HCT116 (cell line): ENCODE data around the gene GOLT1A. TPM values are rescaled to one million over a fixed set of nuclear protein-coding genes. Genes with fewer than 3 reads are reported as not detected.

ENCODE experiments used
- ATAC-seq: fragments of 200-7000 bp; cut with Tn5 transposase; 2 replicates; pipeline ENCODE4 v1.9.1; 2020; ENCODE audit warnings: mild to moderate bottlenecking, moderate library complexity
- BruUV-seq: library from RNA; stranded (reverse); fragments of 400-500 nt; replicated peaks from 2 replicates; lab custom pipeline; 2021; lab: Mats Ljungman, UMichigan
- CTCF ChIA-PET: fragments of 300-600 bp; sonication (Branson Sonifier 250); formaldehyde crosslinking; loops from one replicate; lab custom pipeline; 2021; ENCODE audit warnings: antibody characterized with exemption; lab: Charles Lee
- POLR2A ChIA-PET: fragments of 300-600, 350-600 bp; sonication (Branson Sonifier 250); formaldehyde crosslinking; loops from one replicate; lab custom pipeline; 2021; ENCODE audit warnings: antibody characterized with exemption; lab: Charles Lee
- RAD21 ChIA-PET, 2 experiments: fragments of 300-600 bp; sonication (Branson Sonifier 250); formaldehyde crosslinking; loops; one replicate each; lab custom pipeline; 2023; ENCODE audit warnings: low total read pairs in 2 of 2; ENCODE audit not compliant: uncharacterized antibody in 2 of 2, unreplicated experiment in 2 of 2, low non-redundant PET in 1 of 2; lab: Charles Lee
- DNase-seq: peaks from one replicate; pipeline ENCODE4 v3.0.0-alpha.2; 2010; ENCODE audit warnings: low read depth, low spot score
- H2AFZ ChIP-seq: fragments of 200-600 bp; shearing (Covaris generic), sonication (generic); 2 replicates; pipeline ENCODE4 v1.6.1; 2017; ENCODE audit warnings: low read depth, mixed run types, mixed read lengths, antibody characterized with exemption, low read length; ENCODE audit not compliant: poor library complexity, severe bottlenecking
- H3K27ac ChIP-seq: 2 replicates; pipeline ENCODE4 v1.5.1; 2012; ENCODE audit warnings: low read depth, low read length
- H3K27me3 ChIP-seq: fragments of 200-600 bp; sonication (generic); 2 replicates; pipeline ENCODE4 v1.6.1; 2016; ENCODE audit warnings: mixed run types, low read length, mixed read lengths; ENCODE audit not compliant: insufficient read depth
- H3K36me3 ChIP-seq, 2 experiments: fragments of 200-500 bp in 1 of 2; fragments of 200-600 bp in 1 of 2; sonication (Bioruptor generic) in 1 of 2; sonication (generic) in 1 of 2; 2 replicates each; pipeline versions ENCODE4 v1.5.1 to v1.6.1; 2014 to 2016; ENCODE audit warnings: low read length in 2 of 2, inconsistent platforms in 1 of 2, mixed read lengths in 1 of 2, mixed run types in 1 of 2; ENCODE audit not compliant: insufficient read depth in 2 of 2, control insufficient read depth in 1 of 2
- H3K4me1 ChIP-seq, 2 experiments: fragments of 200-600 bp in 1 of 2; sonication (generic) in 1 of 2; 2 replicates each; pipeline versions ENCODE4 v1.5.1 to v1.6.1; 2012 to 2017; ENCODE audit warnings: low read length in 2 of 2, inconsistent platforms in 1 of 2, mild to moderate bottlenecking in 1 of 2, mixed read lengths in 1 of 2, mixed run types in 1 of 2, moderate library complexity in 1 of 2; ENCODE audit not compliant: insufficient read depth in 2 of 2, control insufficient read depth in 1 of 2
- H3K4me2 ChIP-seq: fragments of 200-600 bp; sonication (generic); 2 replicates; pipeline ENCODE4 v1.6.1; 2017; ENCODE audit warnings: mixed run types, low read length, mixed read lengths
- H3K4me3 ChIP-seq, 2 experiments: fragments of 200-600 bp in 1 of 2; sonication (generic) in 1 of 2; replicated peaks in 1 of 2; 2 replicates each; pipeline ENCODE4 v1.5.1; 2011 to 2016; ENCODE audit warnings: low read length in 2 of 2, control low read depth in 1 of 2, low read depth in 1 of 2, mild to moderate bottlenecking in 1 of 2, mixed read lengths in 1 of 2, mixed run types in 1 of 2
- H3K79me2 ChIP-seq: fragments of 200-600 bp; sonication (generic); 2 replicates; pipeline ENCODE4 v1.6.1; 2017; ENCODE audit warnings: mild to moderate bottlenecking, mixed run types, low read length, moderate library complexity, mixed read lengths; ENCODE audit not compliant: insufficient read depth
- H3K9ac ChIP-seq: fragments of 200-600 bp; sonication (generic); 2 replicates; pipeline ENCODE4 v1.6.1; 2016; ENCODE audit warnings: low read length, mixed read lengths
- H3K9me2 ChIP-seq: fragments of 200-600 bp; sonication (generic), shearing (Covaris generic); 2 replicates; pipeline ENCODE4 v1.6.1; 2017; ENCODE audit warnings: mixed run types, mild to moderate bottlenecking, moderate library complexity; ENCODE audit not compliant: insufficient read depth
- H3K9me3 ChIP-seq, 2 experiments: fragments of 200-500 bp in 1 of 2; fragments of 200-600 bp in 1 of 2; sonication (Bioruptor generic) in 1 of 2; sonication (generic) in 1 of 2; 2 replicates each; pipeline ENCODE4 v1.6.1; 2014 to 2017; ENCODE audit warnings: low read length in 2 of 2, mixed read lengths in 2 of 2, inconsistent platforms in 1 of 2, low read depth in 1 of 2, mild to moderate bottlenecking in 1 of 2, mixed run types in 1 of 2, moderate library complexity in 1 of 2; ENCODE audit not compliant: control insufficient read depth in 1 of 2, insufficient read depth in 1 of 2
- H4K20me1 ChIP-seq: fragments of 200-600 bp; sonication (generic), shearing (Covaris generic); 2 replicates; pipeline ENCODE4 v1.6.1; 2017; ENCODE audit warnings: mixed run types, mild to moderate bottlenecking, moderate library complexity; ENCODE audit not compliant: insufficient read depth
- EGR1 ChIP-seq: IDR thresholded peaks from 2 replicates; pipeline ENCODE4 v1.6.1; 2012; ENCODE audit warnings: low read depth
- YY1 ChIP-seq: IDR thresholded peaks from 2 replicates; pipeline ENCODE4 v1.6.1; 2011; ENCODE audit warnings: low read length, low read depth, moderate library complexity, mild to moderate bottlenecking; ENCODE audit not compliant: insufficient replicate concordance; ENCODE audit errors: extremely low read depth
- ZBTB33 ChIP-seq: IDR thresholded peaks from 2 replicates; pipeline ENCODE4 v1.6.1; 2011; ENCODE audit warnings: mild to moderate bottlenecking, low read length, moderate library complexity; ENCODE audit not compliant: insufficient replicate concordance; ENCODE audit errors: extremely low read depth
- intact Hi-C: fragments of 100-400 bp; cut with micrococcal nuclease; formaldehyde crosslinking; loops from 2 replicates; pipeline ENCODE4 v1.10.0; 2022
- total RNA-seq: library from RNA; stranded (reverse); gene quantifications from one replicate; pipeline ENCODE4 v1.2.1, GENCODE V29; 2021; ENCODE audit not compliant: unreplicated experiment

The GOLT1A gene
- total RNA-seq, 1 experiment from 2014 or later = 8.0 TPM

GRCh38 chr1:204223129-204223860 is 9.5 kb upstream of the GOLT1A start (continued):
- no peak for TF ChIP-seq ZBTB33
- TF ChIP-seq, all 23 proteins: peak for 0

- Histone ChIP-seq H2AFZ (no peak overlapping the region), H3K27me3 (no peaks in the 10 kb centered on the region), H4K20me1 (no peaks in the 10 kb centered on the region), H3K4me3 (no peak overlapping the region), H3K36me3 (no peaks in the 10 kb centered on the region), H3K9me3 (no peaks in the 10 kb centered on the region)
- POLR2A ChIA-PET = no interaction called here
- TF ChIP-seq EGR1 (no peak), YY1 (no peak)
- TF ChIP-seq, all 23 proteins: peak for 0
- intact Hi-C loops = no loop called here
- ATAC-seq = no peak
- no peaks in the 10 kb centered on the region for H3K79me2 ChIP-seq
- no peak overlapping the region for H3K4me2 ChIP-seq
- DNase-seq = no peak
- ChIA-PET CTCF (no interaction called here), RAD21 (no interaction called here)
- no TSS peak for BruUV-seq
- peaks cover 2 to 12% of the 10 kb centered on the region in 2 experiments; a peak in 1 of 4 replicates for H3K4me1 ChIP-seq
- no peaks in the 10 kb centered on the region for H3K9me2 ChIP-seq
- H3K9ac ChIP-seq = no peak overlapping the region
- H3K27ac ChIP-seq = no peak overlapping the region
Observed at GRCh38 chr1:204222764-204223055, 8.9 kb upstream of the GOLT1A start.
